WTC11 (cell line): ENCODE data around the gene GRN.

Experiments used
- TEAD4 ChIP-seq: sonication (generic); formaldehyde crosslinking; IDR thresholded peaks from 2 replicates; pipeline ENCODE4 v1.8.0; 2022; ENCODE audit warnings: mild to moderate bottlenecking, missing genetic modification reagents
- TF ChIP-seq, protein P1 (sequence below): fragments of 200-600 bp; IDR thresholded peaks from 2 replicates; pipeline ENCODE4 v1.8.0; 2022; ENCODE audit warnings: antibody characterized with exemption

DNA sequence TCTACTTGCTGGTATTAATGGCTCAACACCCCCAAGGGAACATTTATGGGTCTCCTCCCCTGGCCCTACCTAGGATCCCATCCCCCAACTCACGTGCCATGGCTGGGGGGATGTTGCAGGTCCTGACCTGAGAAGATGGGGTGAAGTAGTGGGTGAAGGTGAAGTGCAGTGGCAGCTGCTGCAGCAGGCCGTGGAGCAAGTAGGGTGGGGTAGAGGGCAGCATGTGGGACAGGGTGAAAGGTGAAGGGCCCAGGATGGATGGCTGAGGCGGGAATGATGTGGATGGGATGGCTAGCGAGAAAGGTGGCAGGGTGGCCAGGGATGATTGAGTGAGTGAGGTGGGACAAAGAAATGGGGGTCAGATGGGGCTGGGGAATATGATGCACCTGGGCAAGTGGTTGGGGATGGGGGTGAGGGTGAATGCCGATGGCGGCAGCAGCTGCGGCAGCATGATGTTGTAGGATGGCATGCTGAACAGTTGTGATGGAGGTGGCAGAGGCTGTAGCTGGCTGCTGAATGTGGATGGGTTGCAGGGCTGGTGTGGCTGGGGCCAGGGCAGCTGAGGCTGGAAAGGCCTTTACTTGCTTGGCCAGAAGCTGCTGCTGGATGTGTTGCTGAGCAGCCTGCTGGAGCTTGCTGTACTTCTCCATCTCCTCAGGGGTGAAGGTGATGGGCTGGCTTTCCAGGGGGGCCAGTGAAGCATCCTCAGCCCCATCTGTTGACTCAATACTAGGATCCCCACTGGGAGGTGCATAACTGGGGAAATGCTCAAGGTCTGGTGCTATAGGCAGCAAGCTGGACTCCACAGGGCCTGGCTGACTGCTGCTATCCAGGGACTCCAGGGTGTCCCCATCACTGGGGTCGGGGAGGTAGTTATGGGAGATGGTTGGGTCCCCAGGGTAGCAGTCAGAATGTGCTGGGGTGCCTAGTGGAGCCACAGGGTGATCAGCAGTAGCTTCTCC lies 52.7 kb downstream of the GRN start:
- TF ChIP-seq, protein P1, sequence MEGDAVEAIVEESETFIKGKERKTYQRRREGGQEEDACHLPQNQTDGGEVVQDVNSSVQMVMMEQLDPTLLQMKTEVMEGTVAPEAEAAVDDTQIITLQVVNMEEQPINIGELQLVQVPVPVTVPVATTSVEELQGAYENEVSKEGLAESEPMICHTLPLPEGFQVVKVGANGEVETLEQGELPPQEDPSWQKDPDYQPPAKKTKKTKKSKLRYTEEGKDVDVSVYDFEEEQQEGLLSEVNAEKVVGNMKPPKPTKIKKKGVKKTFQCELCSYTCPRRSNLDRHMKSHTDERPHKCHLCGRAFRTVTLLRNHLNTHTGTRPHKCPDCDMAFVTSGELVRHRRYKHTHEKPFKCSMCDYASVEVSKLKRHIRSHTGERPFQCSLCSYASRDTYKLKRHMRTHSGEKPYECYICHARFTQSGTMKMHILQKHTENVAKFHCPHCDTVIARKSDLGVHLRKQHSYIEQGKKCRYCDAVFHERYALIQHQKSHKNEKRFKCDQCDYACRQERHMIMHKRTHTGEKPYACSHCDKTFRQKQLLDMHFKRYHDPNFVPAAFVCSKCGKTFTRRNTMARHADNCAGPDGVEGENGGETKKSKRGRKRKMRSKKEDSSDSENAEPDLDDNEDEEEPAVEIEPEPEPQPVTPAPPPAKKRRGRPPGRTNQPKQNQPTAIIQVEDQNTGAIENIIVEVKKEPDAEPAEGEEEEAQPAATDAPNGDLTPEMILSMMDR = no peak
- TF ChIP-seq TEAD4 (CRISPR knock-in tag) = no peak
